C4-2B (cell line): ENCODE data around the gene ZNF488.

Source experiments
- ZFX ChIP-seq: fragments of 450-650 bp; IDR thresholded peaks from 2 replicates; pipeline ENCODE4 v1.6.1; 2017
- TF ChIP-seq, protein P1 (sequence below): fragments of 450-650 bp; conservative IDR thresholded peaks from 2 replicates; pipeline ENCODE4 v1.5.1; 2017; ENCODE audit warnings: mild to moderate bottlenecking

DNA sequence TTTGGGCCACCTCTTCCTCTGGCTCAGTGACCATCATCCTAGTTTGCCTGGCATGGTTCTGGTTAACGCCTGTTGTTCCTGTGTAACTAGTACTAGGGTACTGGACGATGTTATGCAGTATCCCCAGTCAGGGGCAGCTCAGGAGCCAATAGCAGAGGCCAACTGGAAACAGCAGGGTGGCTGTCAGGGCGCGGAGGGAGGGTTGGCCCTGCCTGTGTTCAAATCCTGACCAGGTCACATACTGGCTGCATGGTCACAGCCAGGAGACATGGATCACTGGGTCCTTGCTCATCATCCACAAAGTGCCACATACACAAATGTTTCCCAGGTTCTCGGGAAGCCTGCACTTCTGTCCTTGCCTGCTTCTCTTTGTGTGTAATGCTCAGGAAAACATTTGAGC lies 48.2 kb downstream of the ZNF488 start:
- TF ChIP-seq ZFX, result no peak
- TF ChIP-seq, protein P1, sequence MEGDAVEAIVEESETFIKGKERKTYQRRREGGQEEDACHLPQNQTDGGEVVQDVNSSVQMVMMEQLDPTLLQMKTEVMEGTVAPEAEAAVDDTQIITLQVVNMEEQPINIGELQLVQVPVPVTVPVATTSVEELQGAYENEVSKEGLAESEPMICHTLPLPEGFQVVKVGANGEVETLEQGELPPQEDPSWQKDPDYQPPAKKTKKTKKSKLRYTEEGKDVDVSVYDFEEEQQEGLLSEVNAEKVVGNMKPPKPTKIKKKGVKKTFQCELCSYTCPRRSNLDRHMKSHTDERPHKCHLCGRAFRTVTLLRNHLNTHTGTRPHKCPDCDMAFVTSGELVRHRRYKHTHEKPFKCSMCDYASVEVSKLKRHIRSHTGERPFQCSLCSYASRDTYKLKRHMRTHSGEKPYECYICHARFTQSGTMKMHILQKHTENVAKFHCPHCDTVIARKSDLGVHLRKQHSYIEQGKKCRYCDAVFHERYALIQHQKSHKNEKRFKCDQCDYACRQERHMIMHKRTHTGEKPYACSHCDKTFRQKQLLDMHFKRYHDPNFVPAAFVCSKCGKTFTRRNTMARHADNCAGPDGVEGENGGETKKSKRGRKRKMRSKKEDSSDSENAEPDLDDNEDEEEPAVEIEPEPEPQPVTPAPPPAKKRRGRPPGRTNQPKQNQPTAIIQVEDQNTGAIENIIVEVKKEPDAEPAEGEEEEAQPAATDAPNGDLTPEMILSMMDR, result no peak
